HL-60 (cell line): ENCODE data around the gene TRAM1L1.

Source experiments
- DNase-seq, 2 experiments: peaks; one replicate each; pipeline ENCODE4 v3.0.0-alpha.2; 2010 to 2020; ENCODE audit warnings: low read depth in 1 of 2, low spot score in 1 of 2
- H3K27ac ChIP-seq: fragments of 250-450 bp; sonication (Bioruptor Pico); replicated peaks from 2 replicates; pipeline ENCODE4 v1.5.1; 2020; ENCODE audit warnings: mild to moderate bottlenecking, moderate library complexity
- H3K27me3 ChIP-seq: fragments of 250-450 bp; sonication (Bioruptor Pico); 2 replicates; pipeline ENCODE4 v1.5.1; 2021; ENCODE audit warnings: mild to moderate bottlenecking, moderate library complexity; ENCODE audit not compliant: insufficient read depth, poor library complexity, severe bottlenecking
- H3K4me3 ChIP-seq: replicated peaks from 2 replicates; pipeline ENCODE4 v1.5.1; 2011; ENCODE audit warnings: mild to moderate bottlenecking, control low read depth, low read length; ENCODE audit not compliant: insufficient read depth
- GABPA ChIP-seq: IDR thresholded peaks from 2 replicates; pipeline ENCODE4 v1.6.1; 2012; ENCODE audit warnings: low read depth
- POLR2AphosphoS5 ChIP-seq: IDR thresholded peaks from 2 replicates; pipeline ENCODE4 v1.6.1; 2012; ENCODE audit warnings: low read depth
- SPI1 ChIP-seq: IDR thresholded peaks from 2 replicates; pipeline ENCODE4 v1.6.1; 2012; ENCODE audit warnings: low read depth, mild to moderate bottlenecking, borderline replicate concordance
- long read RNA-seq: library from polyadenylated mRNA; unstranded; transcript quantifications from one replicate; pipeline ENCODE4 v2.0.0, GENCODE V29; 2020
- TF ChIP-seq, protein P1 (sequence below): IDR thresholded peaks from one replicate; pipeline ENCODE4 v1.5.1; 2011; ENCODE audit warnings: low read length, control low read depth, inconsistent platforms; ENCODE audit not compliant: insufficient read depth
- TF ChIP-seq, protein P2 (sequence below): IDR thresholded peaks from 2 replicates; pipeline ENCODE4 v1.6.1; 2012; ENCODE audit warnings: low read depth; ENCODE audit not compliant: insufficient replicate concordance

Gene TRAM1L1
- long read RNA-seq: 0 reads

DNA sequence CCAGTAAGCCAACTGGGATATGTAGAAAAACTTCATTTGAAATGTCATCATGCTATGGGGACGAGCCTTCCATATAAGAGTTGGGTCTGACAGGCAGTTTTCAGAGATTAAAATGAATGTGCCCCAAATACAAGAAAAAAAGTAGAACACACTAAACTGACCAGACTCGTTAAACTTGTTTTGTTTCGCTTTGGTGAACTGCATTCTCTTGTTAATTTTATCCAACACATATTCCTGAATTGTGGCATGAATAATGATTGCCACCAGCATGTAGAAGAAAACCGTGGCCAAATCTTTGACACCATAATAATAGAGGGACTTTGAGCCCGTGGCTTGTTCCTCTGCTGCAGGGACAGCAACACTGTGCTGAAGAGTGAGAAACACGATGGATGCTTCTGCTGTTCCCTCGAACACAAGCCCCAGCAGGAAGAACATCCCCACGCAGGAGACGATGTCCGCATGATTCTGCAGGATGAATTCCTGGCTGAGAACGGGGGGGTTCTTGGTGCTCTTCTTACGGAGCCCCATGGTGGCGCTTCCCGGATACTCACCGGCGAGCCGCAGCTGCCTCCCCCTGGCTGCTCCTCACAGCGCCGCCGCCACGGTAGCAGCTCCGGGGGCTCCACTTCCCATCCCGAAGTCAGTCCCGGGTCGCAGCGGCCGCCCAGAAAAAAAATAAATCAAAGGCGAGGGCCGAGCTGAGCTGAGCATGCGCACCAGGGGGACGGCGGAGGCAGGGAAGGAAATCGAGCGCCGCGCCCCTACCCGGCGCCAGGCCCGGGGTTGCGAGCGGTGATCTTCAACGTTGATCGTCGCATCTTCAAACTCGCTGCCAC, at the start of gene TRAM1L1:
Gene TRAM1L1 (minus strand): TSS at position 711 of the 836 bp plus-strand sequence. CDS start 183 bp downstream, at position 528.
- Histone ChIP-seq H3K27me3 (peaks cover 2% of the 10 kb centered on the region), H3K27ac (no peak within 1 kb of the TSS), H3K4me3 (peak within 1 kb of the TSS; percentile 47)
- TF ChIP-seq, protein P1, sequence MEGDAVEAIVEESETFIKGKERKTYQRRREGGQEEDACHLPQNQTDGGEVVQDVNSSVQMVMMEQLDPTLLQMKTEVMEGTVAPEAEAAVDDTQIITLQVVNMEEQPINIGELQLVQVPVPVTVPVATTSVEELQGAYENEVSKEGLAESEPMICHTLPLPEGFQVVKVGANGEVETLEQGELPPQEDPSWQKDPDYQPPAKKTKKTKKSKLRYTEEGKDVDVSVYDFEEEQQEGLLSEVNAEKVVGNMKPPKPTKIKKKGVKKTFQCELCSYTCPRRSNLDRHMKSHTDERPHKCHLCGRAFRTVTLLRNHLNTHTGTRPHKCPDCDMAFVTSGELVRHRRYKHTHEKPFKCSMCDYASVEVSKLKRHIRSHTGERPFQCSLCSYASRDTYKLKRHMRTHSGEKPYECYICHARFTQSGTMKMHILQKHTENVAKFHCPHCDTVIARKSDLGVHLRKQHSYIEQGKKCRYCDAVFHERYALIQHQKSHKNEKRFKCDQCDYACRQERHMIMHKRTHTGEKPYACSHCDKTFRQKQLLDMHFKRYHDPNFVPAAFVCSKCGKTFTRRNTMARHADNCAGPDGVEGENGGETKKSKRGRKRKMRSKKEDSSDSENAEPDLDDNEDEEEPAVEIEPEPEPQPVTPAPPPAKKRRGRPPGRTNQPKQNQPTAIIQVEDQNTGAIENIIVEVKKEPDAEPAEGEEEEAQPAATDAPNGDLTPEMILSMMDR: no peak
- TF ChIP-seq SPI1: no peak
- TF ChIP-seq, protein P2, sequence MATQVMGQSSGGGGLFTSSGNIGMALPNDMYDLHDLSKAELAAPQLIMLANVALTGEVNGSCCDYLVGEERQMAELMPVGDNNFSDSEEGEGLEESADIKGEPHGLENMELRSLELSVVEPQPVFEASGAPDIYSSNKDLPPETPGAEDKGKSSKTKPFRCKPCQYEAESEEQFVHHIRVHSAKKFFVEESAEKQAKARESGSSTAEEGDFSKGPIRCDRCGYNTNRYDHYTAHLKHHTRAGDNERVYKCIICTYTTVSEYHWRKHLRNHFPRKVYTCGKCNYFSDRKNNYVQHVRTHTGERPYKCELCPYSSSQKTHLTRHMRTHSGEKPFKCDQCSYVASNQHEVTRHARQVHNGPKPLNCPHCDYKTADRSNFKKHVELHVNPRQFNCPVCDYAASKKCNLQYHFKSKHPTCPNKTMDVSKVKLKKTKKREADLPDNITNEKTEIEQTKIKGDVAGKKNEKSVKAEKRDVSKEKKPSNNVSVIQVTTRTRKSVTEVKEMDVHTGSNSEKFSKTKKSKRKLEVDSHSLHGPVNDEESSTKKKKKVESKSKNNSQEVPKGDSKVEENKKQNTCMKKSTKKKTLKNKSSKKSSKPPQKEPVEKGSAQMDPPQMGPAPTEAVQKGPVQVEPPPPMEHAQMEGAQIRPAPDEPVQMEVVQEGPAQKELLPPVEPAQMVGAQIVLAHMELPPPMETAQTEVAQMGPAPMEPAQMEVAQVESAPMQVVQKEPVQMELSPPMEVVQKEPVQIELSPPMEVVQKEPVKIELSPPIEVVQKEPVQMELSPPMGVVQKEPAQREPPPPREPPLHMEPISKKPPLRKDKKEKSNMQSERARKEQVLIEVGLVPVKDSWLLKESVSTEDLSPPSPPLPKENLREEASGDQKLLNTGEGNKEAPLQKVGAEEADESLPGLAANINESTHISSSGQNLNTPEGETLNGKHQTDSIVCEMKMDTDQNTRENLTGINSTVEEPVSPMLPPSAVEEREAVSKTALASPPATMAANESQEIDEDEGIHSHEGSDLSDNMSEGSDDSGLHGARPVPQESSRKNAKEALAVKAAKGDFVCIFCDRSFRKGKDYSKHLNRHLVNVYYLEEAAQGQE: no peak
- TF ChIP-seq POLR2AphosphoS5: no peak
- DNase-seq: peak; percentile 2 to 5

DNA sequence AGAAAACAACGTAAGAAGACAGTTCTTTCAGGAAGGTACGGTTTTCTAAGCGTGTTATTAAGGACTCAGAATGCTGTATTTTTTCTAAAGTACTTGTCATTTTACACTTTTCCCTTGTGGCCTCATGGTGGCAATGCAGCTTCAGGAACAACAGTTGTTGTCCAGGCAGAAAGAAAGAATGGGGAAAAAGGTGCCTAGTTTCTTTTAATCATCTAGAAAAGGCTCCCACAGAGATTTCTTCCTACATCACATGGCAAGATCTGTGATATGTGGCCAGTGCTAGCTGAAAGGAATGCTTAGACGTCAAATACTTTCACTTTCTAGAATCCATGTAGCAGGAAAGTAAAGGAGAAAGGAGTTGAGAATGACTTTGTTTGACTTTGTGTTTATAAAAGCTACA, 49.0 kb upstream of the TRAM1L1 start:
- Histone ChIP-seq H3K27ac (no peak overlapping the region), H3K4me3 (no peak overlapping the region), H3K27me3 (no peaks in the 10 kb centered on the region)
- DNase-seq: peak in 1 of 2 experiments; percentile 6
- TF ChIP-seq, protein P2: no peak
- no peak for TF ChIP-seq POLR2AphosphoS5
- TF ChIP-seq SPI1: no peak
- TF ChIP-seq, protein P1: peak; percentile 10
- no peak for TF ChIP-seq GABPA

DNA sequence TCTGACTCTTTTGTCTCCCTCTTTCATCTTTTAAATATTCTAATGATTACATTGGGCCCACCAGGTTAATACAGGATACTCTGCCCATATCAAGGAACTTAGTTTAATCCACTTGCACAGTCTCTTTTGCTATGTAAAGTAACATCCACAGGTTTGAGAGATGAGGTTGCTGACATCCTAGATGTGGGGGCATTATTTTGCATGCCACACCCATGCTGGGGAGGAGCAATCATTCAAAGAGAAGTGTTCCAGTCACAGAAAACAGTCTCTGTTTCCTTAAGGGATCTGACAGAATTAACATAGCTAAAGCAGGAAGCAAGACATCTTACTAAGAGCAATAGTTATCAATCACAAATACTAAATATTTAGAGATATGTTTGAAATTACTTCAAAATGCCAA, 11.5 kb upstream of the TRAM1L1 start:
- no peak overlapping the region for H3K4me3 ChIP-seq
- no peaks in the 10 kb centered on the region for H3K27me3 ChIP-seq
- H3K27ac ChIP-seq: no peak overlapping the region
- no peak for DNase-seq
- TF ChIP-seq GABPA (no peak), POLR2AphosphoS5 (no peak), SPI1 (no peak)
- TF ChIP-seq, protein P1: no peak
- TF ChIP-seq, protein P2: no peak
